ENCODE data around the gene SH3GL2. TPM values are rescaled to one million over a fixed set of nuclear protein-coding genes. Genes with fewer than 3 reads are reported as not detected.

The SH3GL2 gene
- total RNA-seq, 4 donors from 2014 or later = 0.45 to 2.5 TPM; not detected in 2

DNA sequence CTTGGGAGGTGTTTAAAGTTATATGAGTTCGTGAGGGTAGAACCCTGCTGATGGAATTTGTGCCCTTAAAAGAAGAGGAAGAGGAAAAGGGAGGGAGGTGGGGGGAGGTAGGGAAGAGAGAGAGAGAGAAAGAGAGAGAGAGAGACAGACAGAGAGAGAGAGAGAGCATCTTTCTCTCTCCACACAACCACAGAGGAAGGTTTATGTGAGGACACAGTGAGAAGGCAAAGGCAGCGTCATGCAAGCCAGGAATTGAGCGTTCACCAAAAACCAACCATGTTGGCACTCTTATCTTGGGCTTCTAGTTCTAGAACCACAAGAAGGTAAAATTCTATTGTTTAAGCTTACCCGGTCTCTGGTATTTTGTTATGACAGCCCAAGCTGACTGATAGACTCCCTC, 152.4 kb downstream of the SH3GL2 start:
- intact Hi-C loops (cut with DNase I) = no loop called here
- 80 to 86% methylated on average over 4 of the region's 4 CpGs for WGBS, 2 donors
- Histone ChIP-seq H3K27me3 (no peaks in the 10 kb centered on the region), H3K4me3 (replicated peaks in 1 of 3) (no peak overlapping the region), H3K4me1 (no peaks in the 10 kb centered on the region), H3K9me3 (no peaks in the 10 kb centered on the region), H3K27ac (no peak overlapping the region), H3K36me3 (no peaks in the 10 kb centered on the region)
- no peak for DNase-seq
- no peak for TF ChIP-seq CTCF (IDR thresholded peaks at IDR 0.05)
- no peak for TF ChIP-seq POLR2A (IDR thresholded peaks at IDR 0.05)

- Histone ChIP-seq H3K9me3 (no peaks in the 10 kb centered on the region), H3K27ac (no peak overlapping the region), H3K36me3 (no peaks in the 10 kb centered on the region), H3K4me1 (no peaks in the 10 kb centered on the region), H3K4me3 (replicated peaks in 1 of 3) (no peak overlapping the region), H3K27me3 (no peaks in the 10 kb centered on the region)
- TF ChIP-seq CTCF (IDR thresholded peaks at IDR 0.05) (no peak), POLR2A (IDR thresholded peaks at IDR 0.05) (no peak)
- DNase-seq = no peak
- WGBS, 2 donors = 68 to 73% methylated on average over 2 of the region's 2 CpGs
- intact Hi-C loops (cut with DNase I) = no loop called here
Observed at GRCh38 chr9:17734674-17735073, 155.8 kb downstream of the SH3GL2 start.

GRCh38 chr9:17735859-17736258, 157.0 kb downstream of the SH3GL2 start:
- Histone ChIP-seq H3K4me1 (no peaks in the 10 kb centered on the region), H3K9me3 (no peaks in the 10 kb centered on the region), H3K4me3 (replicated peaks in 1 of 3) (no peak overlapping the region), H3K27me3 (no peaks in the 10 kb centered on the region), H3K27ac (no peak overlapping the region), H3K36me3 (no peaks in the 10 kb centered on the region)
- intact Hi-C loops (cut with DNase I) = no loop called here
- TF ChIP-seq POLR2A (IDR thresholded peaks at IDR 0.05) = no peak
- no peak for TF ChIP-seq CTCF (IDR thresholded peaks at IDR 0.05)
- no peak for DNase-seq
- 78 to 83% methylated on average over 3 of the region's 3 CpGs for WGBS, 2 donors

GRCh38 chr9:17739022-17739421, 160.2 kb downstream of the SH3GL2 start:
- H3K4me3 ChIP-seq (replicated peaks in 1 of 3) = no peak overlapping the region
- no peaks in the 10 kb centered on the region for H3K4me1 ChIP-seq
- H3K36me3 ChIP-seq = no peaks in the 10 kb centered on the region
- no peak for TF ChIP-seq POLR2A (IDR thresholded peaks at IDR 0.05)
- no peak for TF ChIP-seq CTCF (IDR thresholded peaks at IDR 0.05)
- no peaks in the 10 kb centered on the region for H3K27me3 ChIP-seq
- intact Hi-C loops (cut with DNase I) = no loop called here
- WGBS, 2 donors = 74 to 86% methylated on average over 2 of the region's 2 CpGs
- no peak for DNase-seq
- H3K27ac ChIP-seq = no peak overlapping the region
- H3K9me3 ChIP-seq = no peaks in the 10 kb centered on the region

GRCh38 chr9:17739736-17740135, 160.9 kb downstream of the SH3GL2 start:
- Histone ChIP-seq H3K27me3 (no peaks in the 10 kb centered on the region), H3K4me1 (no peaks in the 10 kb centered on the region), H3K36me3 (no peaks in the 10 kb centered on the region), H3K4me3 (replicated peaks in 1 of 3) (no peak overlapping the region), H3K9me3 (no peaks in the 10 kb centered on the region), H3K27ac (no peak overlapping the region)
- 34% methylated on average over 1 of the region's 1 CpG for WGBS, 2 donors
- TF ChIP-seq CTCF (IDR thresholded peaks at IDR 0.05) (no peak), POLR2A (IDR thresholded peaks at IDR 0.05) (no peak)
- intact Hi-C loops (cut with DNase I) = no loop called here
- DNase-seq = no peak

Measured in thyroid gland (tissue), 4 donors.